Right cardiac atrium (tissue), 5 donors: Measurements from ENCODE around the gene PMEPA1. TPM values are rescaled to one million over a fixed set of nuclear protein-coding genes. Genes with fewer than 3 reads are reported as not detected.

Source experiments
- ATAC-seq, 2 donors: fragments of 200-7000 bp; cut with Tn5 transposase; one replicate each; pipeline versions ENCODE4 v1.8.0 to v1.9.1; 2020; ENCODE audit warnings: moderate library complexity in 2 of 2, mild to moderate bottlenecking in 1 of 2
- DNase-seq, 3 donors: peaks; one replicate each; pipeline ENCODE4 v3.0.0-alpha.2; 2020
- H3K27ac ChIP-seq: one replicate; pipeline ENCODE4 v1.5.1; 2013; ENCODE audit warnings: mild to moderate bottlenecking, low read length, control low read depth, moderate library complexity
- H3K27me3 ChIP-seq: one replicate; pipeline ENCODE4 v1.6.1; 2013; ENCODE audit not compliant: control insufficient read depth, insufficient read depth
- H3K4me1 ChIP-seq: one replicate; pipeline ENCODE4 v1.6.1; 2013; ENCODE audit warnings: low read length; ENCODE audit not compliant: control insufficient read depth, insufficient read depth
- H3K4me3 ChIP-seq: one replicate; pipeline ENCODE4 v1.5.1; 2013; ENCODE audit warnings: low read length, control low read depth
- H3K9me3 ChIP-seq: one replicate; pipeline ENCODE4 v1.6.1; 2013; ENCODE audit warnings: low read length; ENCODE audit not compliant: control insufficient read depth
- WGBS: extraction: QIAGEN DNeasy Blood & Tissue Kit; methylation state at CpG from one replicate; pipeline ENCODE4 v1.1.7; 2013; 5-methylcytosine and 5-hydroxymethylcytosine counted together
- intact Hi-C, 4 donors: fragments of 100-400 bp; cut with DNase I; formaldehyde crosslinking; loops; one replicate each; pipeline versions ENCODE4 v1.11.0 to v1.14.0; 2022 to 2023
- polyA plus RNA-seq: library from polyadenylated mRNA; stranded (reverse); fragments of 200-250 nt; gene quantifications from one replicate; pipeline ENCODE4 v1.2.3, GENCODE V29; 2013
- total RNA-seq, 4 donors: library from RNA; stranded (reverse); fragmentation: NEBNext Ultra II Directional; extraction: Animal tissue kit (Norgen Biotek cat#: 25700); gene quantifications; one replicate each; pipeline ENCODE4 v1.2.1, GENCODE V29; 2021
- donor health status: healthy with polysubstance abuse.
- donor health status: DM: no; HTN: yes; CAD: no.
- donor health status: DM: no; HTN: no; CAD: no.
- donor health status: DM: no; HTN: yes; CAD: no; lungs with severe emphysema.
- donor health status: DM: yes; HTN: yes; CAD: no.

Gene PMEPA1
- total and polyA plus RNA-seq, 5 donors: 17.3 to 82.0 (median 37.5) TPM

GRCh38 chr20:57654363-57654997 lies 55.3 kb downstream of the PMEPA1 start:
- ATAC-seq (peak; percentile 64 to 73), DNase-seq (peak in 2 of 3 donors; percentile 49 to 67)
- 42% methylated on average over 12 of the region's 12 CpGs for WGBS
- Histone ChIP-seq H3K4me3 (no peak overlapping the region), H3K27me3 (no peaks in the 10 kb centered on the region), H3K4me1 (no peaks in the 10 kb centered on the region), H3K27ac (no peak overlapping the region), H3K9me3 (no peaks in the 10 kb centered on the region)
- intact Hi-C loops: loop anchor here (2.0 to 10.0 kb wide), 7 partner anchors 50 to 530 kb away; no protein-coding TSS in a partner anchor

GRCh38 chr20:57653910-57654309 lies 55.9 kb downstream of the PMEPA1 start:
- WGBS: 65% methylated on average over 5 of the region's 5 CpGs
- intact Hi-C loops: loop anchor here (2.0 to 10.0 kb wide), 7 partner anchors 51 to 531 kb away; no protein-coding TSS in a partner anchor
- DNase-seq (peak in 2 of 3 donors; percentile 13 to 20), ATAC-seq (no peak)
- Histone ChIP-seq H3K27ac (no peak overlapping the region), H3K27me3 (no peaks in the 10 kb centered on the region), H3K4me1 (no peaks in the 10 kb centered on the region), H3K4me3 (no peak overlapping the region), H3K9me3 (no peaks in the 10 kb centered on the region)

- ATAC-seq (no peak), DNase-seq (peak in 2 of 3 donors; percentile 11 to 50)
- intact Hi-C loops: loop anchor here in 3 of 4 donors (5.0 to 10.0 kb wide), 5 partner anchors 51 to 531 kb away; no protein-coding TSS in a partner anchor
These were observed 56.3 kb downstream of the PMEPA1 start for GRCh38 chr20:57653546-57653900.

GRCh38 chr20:57652606-57653545 lies 56.9 kb downstream of the PMEPA1 start:
- no peak overlapping the region for H3K4me3 ChIP-seq
- H3K4me1 ChIP-seq: no peaks in the 10 kb centered on the region
- peak in 2 of 3 donors; percentile 6 to 53 for DNase-seq
- no peaks in the 10 kb centered on the region for H3K27me3 ChIP-seq
- intact Hi-C loops: loop anchor here in 3 of 4 donors (5.0 to 10.0 kb wide), 5 partner anchors 52 to 532 kb away; no protein-coding TSS in a partner anchor
- H3K27ac ChIP-seq: no peak overlapping the region
- 86% methylated on average over 28 of the region's 28 CpGs for WGBS
- ATAC-seq: no peak
- no peaks in the 10 kb centered on the region for H3K9me3 ChIP-seq

More at GRCh38 chr20:57653546-57653900, 56.3 kb downstream of the PMEPA1 start:
- H3K4me3 ChIP-seq: no peak overlapping the region
- 93% methylated on average over 8 of the region's 8 CpGs for WGBS
- H3K27me3 ChIP-seq: no peaks in the 10 kb centered on the region
- no peaks in the 10 kb centered on the region for H3K4me1 ChIP-seq
- H3K9me3 ChIP-seq: no peaks in the 10 kb centered on the region
- no peak overlapping the region for H3K27ac ChIP-seq

- no peaks in the 10 kb centered on the region for H3K27me3 ChIP-seq
- 96% methylated on average over 50 of the region's 50 CpGs for WGBS
- no peak overlapping the region for H3K4me3 ChIP-seq
- no peak overlapping the region for H3K27ac ChIP-seq
- no peak for ATAC-seq
- H3K4me1 ChIP-seq: no peaks in the 10 kb centered on the region
- no peaks in the 10 kb centered on the region for H3K9me3 ChIP-seq
- peak in 2 of 3 donors; percentile 10 to 63 for DNase-seq
- intact Hi-C loops: loop anchor here in 3 of 4 donors (5.0 to 10.0 kb wide), 5 partner anchors 53 to 533 kb away; no protein-coding TSS in a partner anchor
These were observed 57.8 kb downstream of the PMEPA1 start for GRCh38 chr20:57651881-57652605.

- H3K27ac ChIP-seq: no peak overlapping the region
- intact Hi-C loops: loop anchor here in 3 of 4 donors (5.0 to 10.0 kb wide), 5 partner anchors 54 to 534 kb away; no protein-coding TSS in a partner anchor
- no peak overlapping the region for H3K4me3 ChIP-seq
- no peaks in the 10 kb centered on the region for H3K4me1 ChIP-seq
- no peaks in the 10 kb centered on the region for H3K9me3 ChIP-seq
- DNase-seq (peak in 2 of 3 donors; percentile 8 to 30), ATAC-seq (no peak)
- no peaks in the 10 kb centered on the region for H3K27me3 ChIP-seq
- 88% methylated on average over 23 of the region's 23 CpGs for WGBS
These were observed 58.9 kb downstream of the PMEPA1 start for GRCh38 chr20:57650756-57651483.

- Histone ChIP-seq H3K27me3 (no peaks in the 10 kb centered on the region), H3K4me3 (no peak overlapping the region), H3K4me1 (no peaks in the 10 kb centered on the region), H3K9me3 (no peaks in the 10 kb centered on the region), H3K27ac (no peak overlapping the region)
- 64% methylated on average over 9 of the region's 9 CpGs for WGBS
- intact Hi-C loops: loop anchor here in 3 of 4 donors (5.0 to 10.0 kb wide), 5 partner anchors 55 to 535 kb away; no protein-coding TSS in a partner anchor
- peak in 2 of 3 donors; percentile 5 to 24 for DNase-seq
- no peak for ATAC-seq
These were observed 59.5 kb downstream of the PMEPA1 start for GRCh38 chr20:57650266-57650665.

- H3K4me3 ChIP-seq: no peak overlapping the region
- DNase-seq (peak in 1 of 3 donors; percentile 31), ATAC-seq (no peak)
- H3K27ac ChIP-seq: no peak overlapping the region
- H3K27me3 ChIP-seq: no peaks in the 10 kb centered on the region
- intact Hi-C loops: loop anchor here in 3 of 4 donors (5.0 to 10.0 kb wide), 5 partner anchors 55 to 535 kb away; no protein-coding TSS in a partner anchor
- no peaks in the 10 kb centered on the region for H3K4me1 ChIP-seq
- 92% methylated on average over 14 of the region's 14 CpGs for WGBS
- H3K9me3 ChIP-seq: no peaks in the 10 kb centered on the region
These were observed 60.2 kb downstream of the PMEPA1 start for GRCh38 chr20:57649617-57650015.

GRCh38 chr20:57648878-57649616 lies 60.8 kb downstream of the PMEPA1 start:
- no peak for ATAC-seq
- DNase-seq: peak in 1 of 3 donors; percentile 3
- Histone ChIP-seq H3K9me3 (no peaks in the 10 kb centered on the region), H3K4me1 (no peaks in the 10 kb centered on the region), H3K4me3 (no peak overlapping the region), H3K27me3 (no peaks in the 10 kb centered on the region), H3K27ac (no peak overlapping the region)
- 82% methylated on average over 15 of the region's 15 CpGs for WGBS
- intact Hi-C loops: no loop called here
